ENCODE data around the gene CYP2A7.
"Not testable (repeated sequence)": the region's sequence is repeated elsewhere in the genome, so short reads cannot be mapped to it uniquely, and the experiment has no call there.

GRCh38 chr19:40930799-40931198 lies 48.8 kb upstream of the CYP2A7 start:
- TF ChIP-seq CTCF (optimal IDR thresholded peaks at IDR 0.05 in 1 of 3, IDR thresholded peaks at IDR 0.05 in 1 of 3, conservative IDR thresholded peaks at IDR 0.05 in 1 of 3; ENCODE audit: extremely low read depth in 1 of 3, insufficient read depth in 2 of 3, low read length in 3 of 3); EZH2 (IDR thresholded peaks at IDR 0.05; ENCODE audit: low read length): not testable (repeated sequence)

Measured in keratinocyte (primary cell).